Stromal cell of bone marrow (primary cell): ENCODE results near the gene PCMTD2.
A peak's percentile ranks its signal among the peaks of the same experiment; 100 is the strongest.
"Not testable (repeated sequence)": the region's sequence is repeated elsewhere in the genome, so short reads cannot be mapped to it uniquely, and the experiment has no call there.

Source experiments
- DNase-seq: peaks from one replicate; pipeline ENCODE4 v3.0.0-alpha.2; 2012; ENCODE audit warnings: low read depth

Gene PCMTD2

GRCh38 chr20:64224351-64225170 is 31.0 kb upstream of the PCMTD2 start:
- DNase-seq = peak; percentile 86

GRCh38 chr20:64225171-64225595 is 30.4 kb upstream of the PCMTD2 start:
- DNase-seq = no peak

GRCh38 chr20:64225828-64226598 is 29.5 kb upstream of the PCMTD2 start:
- no peak for DNase-seq

- no peak for DNase-seq
These were observed 28.6 kb upstream of the PCMTD2 start for GRCh38 chr20:64226686-64227580.

GRCh38 chr20:64228086-64228653 is 27.4 kb upstream of the PCMTD2 start:
- DNase-seq = no peak

- DNase-seq = no peak
These were observed 26.6 kb upstream of the PCMTD2 start for GRCh38 chr20:64228751-64229506.

GRCh38 chr20:64229507-64230061 is 26.0 kb upstream of the PCMTD2 start:
- no peak for DNase-seq

GRCh38 chr20:64230461-64231145 is 24.9 kb upstream of the PCMTD2 start:
- DNase-seq = no peak

- DNase-seq = no peak
These were observed 23.7 kb upstream of the PCMTD2 start for GRCh38 chr20:64231621-64232550.

GRCh38 chr20:64232794-64233193 is 22.8 kb upstream of the PCMTD2 start:
- DNase-seq = no peak

GRCh38 chr20:64233725-64234124 is 21.8 kb upstream of the PCMTD2 start:
- DNase-seq = no peak

GRCh38 chr20:64234291-64234791 is 21.2 kb upstream of the PCMTD2 start:
- no peak for DNase-seq

GRCh38 chr20:64234921-64235565 is 20.5 kb upstream of the PCMTD2 start:
- DNase-seq = not testable (repeated sequence)

GRCh38 chr20:64236137-64237088 is 19.1 kb upstream of the PCMTD2 start:
- no peak for DNase-seq

GRCh38 chr20:64237316-64237715 is 18.2 kb upstream of the PCMTD2 start:
- DNase-seq = no peak

GRCh38 chr20:64238115-64238825 is 17.3 kb upstream of the PCMTD2 start:
- DNase-seq = no peak
